ENCODE measurements around the gene LTBP1. TPM values are rescaled to one million over a fixed set of nuclear protein-coding genes. Genes with fewer than 3 reads are reported as not detected.

Gene LTBP1
- total and polyA plus RNA-seq, 10 of the 15 experiments (the other 5 are each of a cell fraction or from before 2014, with no cell fraction given): 0.01 to 0.28 (median 0.12) TPM; not detected in 2

DNA sequence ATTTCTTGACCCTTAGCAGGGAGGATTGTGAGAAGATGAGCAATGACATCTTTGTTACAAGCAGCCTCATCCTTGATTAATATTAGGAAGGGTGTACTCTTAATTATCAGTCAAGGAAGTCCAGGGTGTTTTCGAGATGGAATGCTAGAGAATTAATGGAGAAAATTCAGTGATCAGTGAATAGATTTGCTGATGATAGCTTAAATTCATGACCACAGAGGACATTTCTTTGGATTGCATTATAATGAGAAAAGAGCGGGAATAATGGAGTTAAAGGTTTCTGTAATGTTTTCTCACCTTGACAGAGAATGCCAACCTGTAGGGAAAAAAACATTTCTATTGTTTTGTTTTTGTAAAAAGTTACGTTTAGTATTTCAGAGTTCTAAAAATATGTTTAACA lies 249.9 kb downstream of the LTBP1 start:
- RAD21 ChIA-PET (ENCODE audit: unreplicated experiment): no interaction called here
- H3K4me3 ChIP-seq: no peak overlapping the region
- no peaks in the 10 kb centered on the region for H3K79me2 ChIP-seq (ENCODE audit: control insufficient read depth, insufficient read depth, low read length)
- no peaks in the 10 kb centered on the region; a peak in 1 of 4 replicates for H3K27me3 ChIP-seq (replicated peaks in 1 of 2; ENCODE audit: control insufficient read depth in 2 of 2, insufficient read depth in 2 of 2, low read length in 1 of 2)
- H2AFZ ChIP-seq (ENCODE audit: control insufficient read depth, low read depth, low read length): no peak overlapping the region
- H3K9ac ChIP-seq (ENCODE audit: control insufficient read depth, insufficient read depth, low read length): no peak overlapping the region
- intact Hi-C loops (cut with micrococcal nuclease; ENCODE audit: unreplicated experiment) (no loop called here), in situ Hi-C loops (cut with MboI) (no loop called here)
- SMC1A ChIA-PET (ENCODE audit: uncharacterized antibody, unreplicated experiment): no interaction called here
- ATAC-seq: no peak
- TF ChIP-seq IKZF2 (IDR thresholded peaks at IDR 0.05) (no peak), KAT2A (conservative IDR thresholded peaks at IDR 0.05; ENCODE audit: control insufficient read depth, low read depth, low read length) (no peak), RB1 (IDR thresholded peaks at IDR 0.05; ENCODE audit: borderline replicate concordance) (no peak), KLF5 (IDR thresholded peaks at IDR 0.05; ENCODE audit: partially characterized antibody) (no peak), YY1 (IDR thresholded peaks at IDR 0.05; ENCODE audit: low read depth, low read length) (no peak), ETV6 (conservative IDR thresholded peaks at IDR 0.05 in 1 of 2, IDR thresholded peaks at IDR 0.05 in 1 of 2; ENCODE audit: borderline replicate concordance in 1 of 2, low read depth in 1 of 2) (no peak), HCFC1 (IDR thresholded peaks at IDR 0.05; ENCODE audit: low read length) (no peak), STAT3 (IDR thresholded peaks at IDR 0.05; ENCODE audit: low read depth, low read length) (no peak), CREM (IDR thresholded peaks at IDR 0.05; ENCODE audit: low read depth) (no peak), TCF7 (IDR thresholded peaks at IDR 0.05; ENCODE audit: borderline replicate concordance) (no peak)
- TF ChIP-seq, protein P1, sequence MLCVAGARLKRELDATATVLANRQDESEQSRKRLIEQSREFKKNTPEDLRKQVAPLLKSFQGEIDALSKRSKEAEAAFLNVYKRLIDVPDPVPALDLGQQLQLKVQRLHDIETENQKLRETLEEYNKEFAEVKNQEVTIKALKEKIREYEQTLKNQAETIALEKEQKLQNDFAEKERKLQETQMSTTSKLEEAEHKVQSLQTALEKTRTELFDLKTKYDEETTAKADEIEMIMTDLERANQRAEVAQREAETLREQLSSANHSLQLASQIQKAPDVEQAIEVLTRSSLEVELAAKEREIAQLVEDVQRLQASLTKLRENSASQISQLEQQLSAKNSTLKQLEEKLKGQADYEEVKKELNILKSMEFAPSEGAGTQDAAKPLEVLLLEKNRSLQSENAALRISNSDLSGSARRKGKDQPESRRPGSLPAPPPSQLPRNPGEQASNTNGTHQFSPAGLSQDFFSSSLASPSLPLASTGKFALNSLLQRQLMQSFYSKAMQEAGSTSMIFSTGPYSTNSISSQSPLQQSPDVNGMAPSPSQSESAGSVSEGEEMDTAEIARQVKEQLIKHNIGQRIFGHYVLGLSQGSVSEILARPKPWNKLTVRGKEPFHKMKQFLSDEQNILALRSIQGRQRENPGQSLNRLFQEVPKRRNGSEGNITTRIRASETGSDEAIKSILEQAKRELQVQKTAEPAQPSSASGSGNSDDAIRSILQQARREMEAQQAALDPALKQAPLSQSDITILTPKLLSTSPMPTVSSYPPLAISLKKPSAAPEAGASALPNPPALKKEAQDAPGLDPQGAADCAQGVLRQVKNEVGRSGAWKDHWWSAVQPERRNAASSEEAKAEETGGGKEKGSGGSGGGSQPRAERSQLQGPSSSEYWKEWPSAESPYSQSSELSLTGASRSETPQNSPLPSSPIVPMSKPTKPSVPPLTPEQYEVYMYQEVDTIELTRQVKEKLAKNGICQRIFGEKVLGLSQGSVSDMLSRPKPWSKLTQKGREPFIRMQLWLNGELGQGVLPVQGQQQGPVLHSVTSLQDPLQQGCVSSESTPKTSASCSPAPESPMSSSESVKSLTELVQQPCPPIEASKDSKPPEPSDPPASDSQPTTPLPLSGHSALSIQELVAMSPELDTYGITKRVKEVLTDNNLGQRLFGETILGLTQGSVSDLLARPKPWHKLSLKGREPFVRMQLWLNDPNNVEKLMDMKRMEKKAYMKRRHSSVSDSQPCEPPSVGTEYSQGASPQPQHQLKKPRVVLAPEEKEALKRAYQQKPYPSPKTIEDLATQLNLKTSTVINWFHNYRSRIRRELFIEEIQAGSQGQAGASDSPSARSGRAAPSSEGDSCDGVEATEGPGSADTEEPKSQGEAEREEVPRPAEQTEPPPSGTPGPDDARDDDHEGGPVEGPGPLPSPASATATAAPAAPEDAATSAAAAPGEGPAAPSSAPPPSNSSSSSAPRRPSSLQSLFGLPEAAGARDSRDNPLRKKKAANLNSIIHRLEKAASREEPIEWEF (IDR thresholded peaks at IDR 0.05; ENCODE audit: insufficient replicate concordance, low read depth, low read length): no peak
- TF ChIP-seq, protein P2, sequence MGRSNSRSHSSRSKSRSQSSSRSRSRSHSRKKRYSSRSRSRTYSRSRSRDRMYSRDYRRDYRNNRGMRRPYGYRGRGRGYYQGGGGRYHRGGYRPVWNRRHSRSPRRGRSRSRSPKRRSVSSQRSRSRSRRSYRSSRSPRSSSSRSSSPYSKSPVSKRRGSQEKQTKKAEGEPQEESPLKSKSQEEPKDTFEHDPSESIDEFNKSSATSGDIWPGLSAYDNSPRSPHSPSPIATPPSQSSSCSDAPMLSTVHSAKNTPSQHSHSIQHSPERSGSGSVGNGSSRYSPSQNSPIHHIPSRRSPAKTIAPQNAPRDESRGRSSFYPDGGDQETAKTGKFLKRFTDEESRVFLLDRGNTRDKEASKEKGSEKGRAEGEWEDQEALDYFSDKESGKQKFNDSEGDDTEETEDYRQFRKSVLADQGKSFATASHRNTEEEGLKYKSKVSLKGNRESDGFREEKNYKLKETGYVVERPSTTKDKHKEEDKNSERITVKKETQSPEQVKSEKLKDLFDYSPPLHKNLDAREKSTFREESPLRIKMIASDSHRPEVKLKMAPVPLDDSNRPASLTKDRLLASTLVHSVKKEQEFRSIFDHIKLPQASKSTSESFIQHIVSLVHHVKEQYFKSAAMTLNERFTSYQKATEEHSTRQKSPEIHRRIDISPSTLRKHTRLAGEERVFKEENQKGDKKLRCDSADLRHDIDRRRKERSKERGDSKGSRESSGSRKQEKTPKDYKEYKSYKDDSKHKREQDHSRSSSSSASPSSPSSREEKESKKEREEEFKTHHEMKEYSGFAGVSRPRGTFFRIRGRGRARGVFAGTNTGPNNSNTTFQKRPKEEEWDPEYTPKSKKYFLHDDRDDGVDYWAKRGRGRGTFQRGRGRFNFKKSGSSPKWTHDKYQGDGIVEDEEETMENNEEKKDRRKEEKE (IDR thresholded peaks at IDR 0.05): no peak
- TF ChIP-seq, protein P3, sequence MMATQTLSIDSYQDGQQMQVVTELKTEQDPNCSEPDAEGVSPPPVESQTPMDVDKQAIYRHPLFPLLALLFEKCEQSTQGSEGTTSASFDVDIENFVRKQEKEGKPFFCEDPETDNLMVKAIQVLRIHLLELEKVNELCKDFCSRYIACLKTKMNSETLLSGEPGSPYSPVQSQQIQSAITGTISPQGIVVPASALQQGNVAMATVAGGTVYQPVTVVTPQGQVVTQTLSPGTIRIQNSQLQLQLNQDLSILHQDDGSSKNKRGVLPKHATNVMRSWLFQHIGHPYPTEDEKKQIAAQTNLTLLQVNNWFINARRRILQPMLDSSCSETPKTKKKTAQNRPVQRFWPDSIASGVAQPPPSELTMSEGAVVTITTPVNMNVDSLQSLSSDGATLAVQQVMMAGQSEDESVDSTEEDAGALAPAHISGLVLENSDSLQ (IDR thresholded peaks at IDR 0.05): no peak
- H4K20me1 ChIP-seq (ENCODE audit: control insufficient read depth, insufficient read depth): no peaks in the 10 kb centered on the region
- no peaks in the 10 kb centered on the region for H3K4me1 ChIP-seq (ENCODE audit: control insufficient read depth, insufficient read depth, low read length)
- no peak overlapping the region for H3K4me2 ChIP-seq (ENCODE audit: control insufficient read depth, insufficient read depth)
- no peaks in the 10 kb centered on the region for H3K9me3 ChIP-seq (replicated peaks; ENCODE audit: control insufficient read depth, insufficient read depth, low read length)
- no TSS peak for BruUV-seq (replicated peaks)
- FAIRE-seq: no peak
- no peak overlapping the region for H3K27ac ChIP-seq (ENCODE audit: control insufficient read depth, insufficient read depth)
- H3K36me3 ChIP-seq (ENCODE audit: control insufficient read depth in 2 of 2, insufficient read depth in 2 of 2, low read length in 1 of 2): no peaks in the 10 kb centered on the region
- POLR2A ChIA-PET: no interaction called here
- CTCF ChIA-PET: no interaction called here
- DNase-seq (ENCODE audit: low read depth, low spot score): no peak
- 40% methylated on average over 3 of the region's 3 CpGs for WGBS (ENCODE audit: insufficient coverage, insufficient replicate concordance, low lambda C conversion rate, missing lambda C conversion rate)

Measured in GM12878 (cell line).